HepG2 (cell line): ENCODE measurements around the gene DHX32.

ENCODE experiments used
- EHMT2 ChIP-seq: fragments of 200-600 bp; sonication (generic); IDR thresholded peaks from 2 replicates; pipeline ENCODE4 v1.7.0; 2017; ENCODE audit warnings: antibody characterized with exemption, low read depth, low read length, borderline replicate concordance
- KDM1A ChIP-seq: IDR thresholded peaks from 2 replicates; pipeline ENCODE4 v1.6.1; 2016; ENCODE audit warnings: missing compliant biosample characterization
- MAFK ChIP-seq, 2 experiments: IDR thresholded peaks in 1 of 2; conservative IDR thresholded peaks in 1 of 2; 2 replicates each; pipeline ENCODE4 v1.6.1; 2011; ENCODE audit warnings: improper control_type of control experiment in 2 of 2, low read length in 2 of 2
- NR1H2 ChIP-seq: sonication (generic); formaldehyde crosslinking; IDR thresholded peaks from 2 replicates; pipeline ENCODE4 v1.8.1; 2022; ENCODE audit warnings: low read depth, missing genetic modification reagents, borderline replicate concordance
- NR2F6 ChIP-seq, 2 experiments: IDR thresholded peaks; 2 replicates each; pipeline ENCODE4 v1.6.1; 2016; ENCODE audit warnings: antibody characterized with exemption in 1 of 2, mild to moderate bottlenecking in 1 of 2
- PAX8 ChIP-seq: sonication (generic); formaldehyde crosslinking; IDR thresholded peaks from 2 replicates; pipeline ENCODE4 v1.8.0; 2022; ENCODE audit warnings: mild to moderate bottlenecking, missing genetic modification reagents, borderline replicate concordance
- POLR2AphosphoS5 ChIP-seq: IDR thresholded peaks from 2 replicates; pipeline ENCODE4 v1.6.1; 2012; ENCODE audit warnings: low read depth, low read length
- RXRA ChIP-seq: sonication (generic); formaldehyde crosslinking; IDR thresholded peaks from 2 replicates; pipeline ENCODE4 v1.5.1; 2020; ENCODE audit warnings: missing genetic modification reagents
- ZNF205 ChIP-seq: IDR thresholded peaks from 2 replicates; pipeline ENCODE4 v1.6.1; 2018; ENCODE audit warnings: missing biosample characterization, missing genetic modification reagents
- ZZZ3 ChIP-seq: sonication (generic); formaldehyde crosslinking; IDR thresholded peaks from 2 replicates; pipeline ENCODE4 v1.4.0; 2020; ENCODE audit warnings: missing genetic modification reagents, mild to moderate bottlenecking, borderline replicate concordance
- TF ChIP-seq, protein P1 (sequence below), 2 experiments: fragments of 450-650 bp in 1 of 2; sonication (generic) in 1 of 2; formaldehyde crosslinking in 1 of 2; IDR thresholded peaks; 2 replicates each; pipeline versions ENCODE4 v1.6.1 to v1.8.0; 2016 to 2022; ENCODE audit warnings: antibody characterized with exemption in 1 of 2, mild to moderate bottlenecking in 1 of 2, missing genetic modification reagents in 1 of 2

DNA sequence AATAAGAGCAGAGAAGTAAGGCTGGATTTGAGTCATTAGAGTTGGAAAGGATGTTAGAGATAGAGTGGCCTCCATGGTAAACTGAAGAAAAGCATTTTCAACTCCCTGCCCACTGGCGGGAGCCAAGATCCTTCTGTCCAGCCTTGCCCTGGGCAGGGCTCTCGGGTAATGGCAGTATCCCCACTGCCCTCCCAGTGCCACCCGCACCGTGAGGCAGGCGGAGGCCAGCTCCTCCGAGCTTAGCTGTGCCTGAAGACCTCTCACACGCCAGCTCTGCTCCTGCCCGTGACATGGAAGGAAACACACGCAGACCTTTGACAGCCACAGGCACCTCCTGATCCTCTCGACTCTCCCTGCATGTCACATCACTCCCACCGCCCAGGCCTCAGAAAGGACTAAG, 35.5 kb downstream of the DHX32 start:
- TF ChIP-seq EHMT2 (no peak), POLR2AphosphoS5 (no peak), MAFK (conservative IDR thresholded peaks at IDR 0.05 in 1 of 2, IDR thresholded peaks at IDR 0.05 in 1 of 2; ENCODE audit: low read length in 2 of 2) (no peak), ZZZ3 (CRISPR knock-in tag) (no peak), NR2F6 (IDR thresholded peaks at IDR 0.05) (no peak), NR2F6 (CRISPR knock-in tag; IDR thresholded peaks at IDR 0.05) (no peak), PAX8 (CRISPR knock-in tag) (no peak), RXRA (no peak), ZNF205 (CRISPR knock-in tag) (no peak), NR1H2 (CRISPR knock-in tag) (no peak), KDM1A (CRISPR knock-in tag) (no peak)
- TF ChIP-seq, protein P1, sequence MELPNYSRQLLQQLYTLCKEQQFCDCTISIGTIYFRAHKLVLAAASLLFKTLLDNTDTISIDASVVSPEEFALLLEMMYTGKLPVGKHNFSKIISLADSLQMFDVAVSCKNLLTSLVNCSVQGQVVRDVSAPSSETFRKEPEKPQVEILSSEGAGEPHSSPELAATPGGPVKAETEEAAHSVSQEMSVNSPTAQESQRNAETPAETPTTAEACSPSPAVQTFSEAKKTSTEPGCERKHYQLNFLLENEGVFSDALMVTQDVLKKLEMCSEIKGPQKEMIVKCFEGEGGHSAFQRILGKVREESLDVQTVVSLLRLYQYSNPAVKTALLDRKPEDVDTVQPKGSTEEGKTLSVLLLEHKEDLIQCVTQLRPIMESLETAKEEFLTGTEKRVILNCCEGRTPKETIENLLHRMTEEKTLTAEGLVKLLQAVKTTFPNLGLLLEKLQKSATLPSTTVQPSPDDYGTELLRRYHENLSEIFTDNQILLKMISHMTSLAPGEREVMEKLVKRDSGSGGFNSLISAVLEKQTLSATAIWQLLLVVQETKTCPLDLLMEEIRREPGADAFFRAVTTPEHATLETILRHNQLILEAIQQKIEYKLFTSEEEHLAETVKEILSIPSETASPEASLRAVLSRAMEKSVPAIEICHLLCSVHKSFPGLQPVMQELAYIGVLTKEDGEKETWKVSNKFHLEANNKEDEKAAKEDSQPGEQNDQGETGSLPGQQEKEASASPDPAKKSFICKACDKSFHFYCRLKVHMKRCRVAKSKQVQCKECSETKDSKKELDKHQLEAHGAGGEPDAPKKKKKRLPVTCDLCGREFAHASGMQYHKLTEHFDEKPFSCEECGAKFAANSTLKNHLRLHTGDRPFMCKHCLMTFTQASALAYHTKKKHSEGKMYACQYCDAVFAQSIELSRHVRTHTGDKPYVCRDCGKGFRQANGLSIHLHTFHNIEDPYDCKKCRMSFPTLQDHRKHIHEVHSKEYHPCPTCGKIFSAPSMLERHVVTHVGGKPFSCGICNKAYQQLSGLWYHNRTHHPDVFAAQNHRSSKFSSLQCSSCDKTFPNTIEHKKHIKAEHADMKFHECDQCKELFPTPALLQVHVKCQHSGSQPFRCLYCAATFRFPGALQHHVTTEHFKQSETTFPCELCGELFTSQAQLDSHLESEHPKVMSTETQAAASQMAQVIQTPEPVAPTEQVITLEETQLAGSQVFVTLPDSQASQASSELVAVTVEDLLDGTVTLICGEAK (IDR thresholded peaks at IDR 0.05) = no peak
- TF ChIP-seq, protein P1 (CRISPR knock-in tag; IDR thresholded peaks at IDR 0.05) = no peak
